Fibroblast of the aortic adventitia (primary cell): Measurements from ENCODE around the gene REL. TPM values are rescaled to one million over a fixed set of nuclear protein-coding genes. Genes with fewer than 3 reads are reported as not detected.
A peak's percentile ranks its signal among the peaks of the same experiment; 100 is the strongest.

Experiments used
- DNase-seq: peaks from one replicate; pipeline ENCODE4 v3.0.0-alpha.2; 2010; ENCODE audit warnings: low read depth
- H3K4me3 ChIP-seq: 2 replicates; pipeline ENCODE4 v1.5.1; 2011; ENCODE audit warnings: low read depth, mild to moderate bottlenecking, control low read depth, low read length, moderate library complexity
- total RNA-seq: library from RNA; depleted of rRNA; stranded (reverse); fragments of >200 nt; gene quantifications from 2 replicates; pipeline ENCODE4 v1.2.3, GENCODE V29; 2012; ENCODE audit warnings: low replicate concordance
- TF ChIP-seq, protein P1 (sequence below): IDR thresholded peaks from 2 replicates; pipeline ENCODE4 v1.5.1; 2011; ENCODE audit warnings: mild to moderate bottlenecking, low read length, control low read depth, inconsistent platforms; ENCODE audit not compliant: insufficient read depth

The REL gene
- total RNA-seq, 1 donor = 7.4 TPM

DNA sequence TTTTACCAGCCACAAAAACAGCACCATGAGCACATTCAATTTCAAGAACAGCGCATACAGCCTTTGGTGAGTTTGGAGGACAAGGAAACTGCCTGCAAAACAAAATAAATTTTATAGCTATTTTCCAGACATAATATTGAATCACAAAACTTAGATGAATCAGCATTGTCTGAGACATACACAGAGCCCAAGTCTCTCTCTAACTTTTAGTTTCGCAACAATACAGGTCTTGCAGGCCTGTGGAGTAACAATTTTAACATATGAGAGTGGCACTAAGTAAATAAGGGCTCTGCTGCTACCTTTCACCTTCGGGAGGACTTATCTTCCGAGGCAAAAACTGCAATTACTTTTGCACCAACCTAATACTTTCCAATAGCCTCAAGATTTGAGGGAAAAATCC lies 80.1 kb downstream of the REL start:
- no peak overlapping the region for H3K4me3 ChIP-seq
- TF ChIP-seq, protein P1, sequence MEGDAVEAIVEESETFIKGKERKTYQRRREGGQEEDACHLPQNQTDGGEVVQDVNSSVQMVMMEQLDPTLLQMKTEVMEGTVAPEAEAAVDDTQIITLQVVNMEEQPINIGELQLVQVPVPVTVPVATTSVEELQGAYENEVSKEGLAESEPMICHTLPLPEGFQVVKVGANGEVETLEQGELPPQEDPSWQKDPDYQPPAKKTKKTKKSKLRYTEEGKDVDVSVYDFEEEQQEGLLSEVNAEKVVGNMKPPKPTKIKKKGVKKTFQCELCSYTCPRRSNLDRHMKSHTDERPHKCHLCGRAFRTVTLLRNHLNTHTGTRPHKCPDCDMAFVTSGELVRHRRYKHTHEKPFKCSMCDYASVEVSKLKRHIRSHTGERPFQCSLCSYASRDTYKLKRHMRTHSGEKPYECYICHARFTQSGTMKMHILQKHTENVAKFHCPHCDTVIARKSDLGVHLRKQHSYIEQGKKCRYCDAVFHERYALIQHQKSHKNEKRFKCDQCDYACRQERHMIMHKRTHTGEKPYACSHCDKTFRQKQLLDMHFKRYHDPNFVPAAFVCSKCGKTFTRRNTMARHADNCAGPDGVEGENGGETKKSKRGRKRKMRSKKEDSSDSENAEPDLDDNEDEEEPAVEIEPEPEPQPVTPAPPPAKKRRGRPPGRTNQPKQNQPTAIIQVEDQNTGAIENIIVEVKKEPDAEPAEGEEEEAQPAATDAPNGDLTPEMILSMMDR = no peak
- DNase-seq = peak; percentile 72

DNA sequence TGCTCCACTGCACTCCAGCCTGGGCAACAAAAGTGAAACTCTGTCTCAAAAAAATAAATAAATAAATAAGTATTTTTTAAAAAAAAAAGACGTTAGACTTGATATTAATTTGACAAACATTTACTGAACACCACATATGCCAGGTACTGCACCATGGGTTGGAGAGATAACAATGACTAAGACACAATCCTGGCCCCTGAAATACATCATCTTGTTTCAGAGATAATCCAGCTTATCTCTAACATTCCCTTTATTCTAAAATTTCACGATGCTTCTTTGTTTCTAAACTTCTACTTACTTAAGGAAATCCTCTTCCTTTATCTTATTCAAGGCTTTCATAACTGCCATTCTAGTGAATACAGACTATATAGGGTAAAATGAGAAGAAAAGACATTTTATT lies 81.2 kb downstream of the REL start:
- no peak overlapping the region for H3K4me3 ChIP-seq
- TF ChIP-seq, protein P1 = no peak

DNA sequence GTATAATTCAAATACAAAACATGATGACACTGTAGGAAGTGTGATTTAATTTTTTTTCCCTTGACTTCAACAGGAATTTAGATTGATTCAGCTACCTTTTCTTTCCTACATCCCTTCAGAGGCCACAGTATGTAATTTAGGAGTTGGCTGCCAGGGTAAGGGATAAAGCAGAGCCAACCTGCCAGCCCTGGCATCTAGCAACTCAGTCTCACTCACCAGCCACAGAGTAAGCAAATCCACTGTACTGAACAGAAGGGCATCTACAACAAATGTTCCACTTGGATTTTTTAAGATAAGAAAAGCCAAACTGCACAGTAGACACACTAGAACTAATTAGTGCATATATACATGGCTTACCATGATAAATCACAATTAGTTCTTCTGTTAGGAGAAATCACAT lies 81.8 kb downstream of the REL start:
- TF ChIP-seq, protein P1 = no peak
- H3K4me3 ChIP-seq = no peak overlapping the region
- no peak for DNase-seq

More for the DNA sequence above, 81.2 kb downstream of the REL start:
- no peak for DNase-seq

DNA sequence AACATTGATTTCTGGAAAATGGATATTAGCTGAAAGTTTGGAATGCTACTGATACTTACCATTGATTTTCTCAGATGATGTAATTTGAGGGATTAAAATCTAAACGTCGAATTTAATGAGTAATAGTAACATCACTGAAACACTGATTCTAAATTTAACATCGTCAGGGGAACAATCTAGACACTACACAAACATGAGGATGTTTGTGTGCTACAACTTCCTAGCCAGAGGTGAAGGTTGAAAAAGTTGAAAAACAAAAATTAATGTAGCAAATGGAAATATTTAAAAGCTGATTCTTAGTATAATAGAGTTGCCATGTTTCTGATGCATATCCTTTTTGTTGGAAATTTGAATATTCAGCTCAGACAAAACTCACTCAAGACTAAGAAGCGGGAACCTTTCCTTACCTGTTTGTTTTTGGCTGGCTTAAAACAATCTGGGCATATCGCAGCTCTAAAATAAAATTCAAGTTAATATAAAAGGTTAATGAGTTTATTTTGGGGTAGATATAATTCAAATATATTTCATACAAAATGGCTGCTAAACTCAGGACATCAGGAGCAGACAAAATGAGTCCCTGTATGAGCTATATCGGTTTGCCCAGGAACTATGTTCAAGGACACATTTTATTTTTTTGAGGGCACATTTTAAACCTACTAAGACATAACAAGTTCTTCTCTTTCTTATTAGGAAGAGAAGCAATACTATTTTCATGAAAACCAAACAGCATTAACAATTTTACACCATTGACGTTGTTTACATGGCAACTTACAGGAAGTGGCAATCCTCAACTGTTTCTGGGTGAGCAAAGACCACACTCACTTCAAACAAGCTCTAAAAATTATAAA lies 83.5 kb downstream of the REL start:
- H3K4me3 ChIP-seq = no peak overlapping the region
- DNase-seq = no peak
- TF ChIP-seq, protein P1 = no peak

DNA sequence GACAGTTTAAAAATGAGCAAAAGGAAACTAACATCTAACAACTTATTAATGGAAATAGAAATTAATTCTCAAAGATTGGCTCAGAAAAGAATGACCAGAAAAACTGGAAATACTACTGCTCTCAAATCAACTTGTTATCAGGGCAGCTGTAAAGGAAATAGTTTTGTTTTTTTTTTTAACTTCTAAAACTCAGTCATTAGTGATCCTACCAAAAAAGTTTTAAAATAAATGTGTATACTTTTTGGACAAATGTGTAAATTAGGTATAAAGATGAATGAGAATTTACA lies 84.1 kb downstream of the REL start:
- DNase-seq = no peak
- H3K4me3 ChIP-seq = no peak overlapping the region
- TF ChIP-seq, protein P1 = no peak

DNA sequence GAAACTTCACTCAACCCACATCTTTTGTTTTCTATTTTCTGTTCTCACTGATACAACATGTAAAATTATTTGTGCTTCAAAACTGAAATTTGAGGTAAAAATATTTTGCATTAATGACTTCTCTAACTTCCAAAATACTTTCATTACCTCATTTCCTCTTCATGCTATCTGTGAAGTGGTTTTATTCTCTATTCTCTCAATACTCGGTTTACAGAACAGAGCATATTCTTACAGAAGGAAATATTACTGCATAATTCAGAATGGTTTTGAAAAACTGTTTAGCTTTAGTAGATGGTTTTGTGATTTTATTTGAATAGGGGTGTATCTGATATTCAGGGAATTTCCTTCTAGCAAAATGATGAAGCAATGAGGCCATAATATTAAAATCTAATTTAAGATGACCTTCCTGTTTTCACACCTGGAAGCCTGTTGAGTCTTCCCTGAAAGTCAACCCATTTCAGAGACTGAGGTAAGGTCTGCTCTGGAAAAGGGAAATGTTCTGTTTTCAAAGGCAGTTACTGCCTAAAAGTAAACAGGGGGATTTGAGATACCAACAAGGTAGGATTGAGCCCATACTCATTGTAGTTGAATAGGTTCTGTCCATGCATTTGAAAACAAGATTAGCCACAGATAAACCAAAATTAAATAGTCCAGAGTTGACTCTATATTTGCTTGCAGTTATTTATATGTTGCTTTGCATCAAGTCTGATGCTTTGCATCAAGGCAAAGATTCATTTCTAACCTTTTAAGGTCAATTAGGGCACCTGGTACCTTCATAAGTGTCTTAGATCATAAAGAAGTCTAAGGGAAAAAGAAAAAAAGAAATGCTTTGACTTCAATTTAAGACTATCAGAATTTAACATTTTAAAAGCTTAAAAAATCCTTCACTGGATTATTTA lies 85.4 kb downstream of the REL start:
- no peak overlapping the region for H3K4me3 ChIP-seq
- TF ChIP-seq, protein P1 = no peak
- no peak for DNase-seq
